Naive thymus-derived CD4-positive, alpha-beta T cell (primary cell): ENCODE data around the gene DOCK8. TPM values are rescaled to one million over a fixed set of nuclear protein-coding genes. Genes with fewer than 3 reads are reported as not detected.
"Not testable (repeated sequence)": the region's sequence is repeated elsewhere in the genome, so short reads cannot be mapped to it uniquely, and the experiment has no call there.

Experiments
- ATAC-seq: fragments of 150-1000 bp; cut with Tn5 transposase; 2 replicates; pipeline ENCODE4 v1.10.0; 2021; ENCODE audit warnings: mild to moderate bottlenecking, moderate library complexity
- CTCF ChIA-PET: fragments of 350-600 bp; sonication (Branson Sonifier 250); formaldehyde crosslinking; loops from one replicate; lab custom pipeline; 2021; ENCODE audit warnings: antibody characterized with exemption; lab: Charles Lee
- POLR2A ChIA-PET: fragments of 350-600 bp; sonication (Branson Sonifier 250); formaldehyde crosslinking; loops from one replicate; lab custom pipeline; 2021; ENCODE audit warnings: antibody characterized with exemption, inconsistent platforms; lab: Charles Lee
- DNase-seq, 9 donors: peaks; one replicate each; pipeline versions ENCODE4 v3.0.0 to v3.0.0-alpha.2; 2020 to 2022; ENCODE audit warnings: mixed read lengths in 1 of 9
- H3K27ac ChIP-seq: one replicate; pipeline ENCODE4 v1.7.0; 2013; ENCODE audit warnings: mild to moderate bottlenecking, low read depth, low read length, moderate library complexity
- H3K27me3 ChIP-seq, 2 donors: one replicate each; pipeline ENCODE4 v1.7.0; 2013; ENCODE audit warnings: low read length in 2 of 2, mild to moderate bottlenecking in 2 of 2, moderate library complexity in 2 of 2; ENCODE audit not compliant: control insufficient read depth in 2 of 2, insufficient read depth in 2 of 2
- H3K36me3 ChIP-seq, 3 experiments: 1 replicate in 2 of 3; 2 replicates in 1 of 3; pipeline ENCODE4 v1.7.0; 2013; ENCODE audit warnings: low read length in 3 of 3, mild to moderate bottlenecking in 3 of 3, moderate library complexity in 1 of 3; ENCODE audit not compliant: insufficient read depth in 3 of 3, control insufficient read depth in 2 of 3
- H3K4me1 ChIP-seq, 2 donors: one replicate each; pipeline ENCODE4 v1.7.0; 2013; ENCODE audit warnings: low read length in 2 of 2, mild to moderate bottlenecking in 2 of 2, moderate library complexity in 1 of 2; ENCODE audit not compliant: control insufficient read depth in 2 of 2, insufficient read depth in 2 of 2
- H3K4me3 ChIP-seq: 2 replicates; pipeline ENCODE4 v1.7.0; 2013; ENCODE audit warnings: mild to moderate bottlenecking, low read length
- H3K9me3 ChIP-seq, 3 experiments: 1 replicate in 2 of 3; 2 replicates in 1 of 3; pipeline ENCODE4 v1.7.0; 2013; ENCODE audit warnings: low read length in 3 of 3; ENCODE audit not compliant: control insufficient read depth in 2 of 3
- H3K27ac Mint-ChIP-seq, 9 donors: one replicate each; pipeline ENCODE4 v1.8.0; 2020 to 2022; ENCODE audit warnings: mixed read lengths in 9 of 9, mild to moderate bottlenecking in 8 of 9, moderate library complexity in 5 of 9, inconsistent platforms in 2 of 9
- H3K27me3 Mint-ChIP-seq, 5 donors: one replicate each; pipeline ENCODE4 v1.8.0; 2021 to 2022; ENCODE audit warnings: mixed read lengths in 5 of 5, mild to moderate bottlenecking in 1 of 5
- H3K36me3 Mint-ChIP-seq, 5 donors: one replicate each; pipeline ENCODE4 v1.8.0; 2020 to 2022; ENCODE audit warnings: mixed read lengths in 5 of 5, mild to moderate bottlenecking in 3 of 5, inconsistent platforms in 1 of 5
- H3K4me1 Mint-ChIP-seq, 7 donors: one replicate each; pipeline ENCODE4 v1.8.0; 2020 to 2022; ENCODE audit warnings: mixed read lengths in 7 of 7, mild to moderate bottlenecking in 3 of 7, inconsistent platforms in 1 of 7
- H3K4me3 Mint-ChIP-seq, 10 donors: one replicate each; pipeline ENCODE4 v1.8.0; 2020 to 2022; ENCODE audit warnings: mild to moderate bottlenecking in 10 of 10, mixed read lengths in 10 of 10, moderate library complexity in 6 of 10, inconsistent platforms in 2 of 10
- H3K9me3 Mint-ChIP-seq, 11 donors: one replicate each; pipeline ENCODE4 v1.8.0; 2020 to 2022; ENCODE audit warnings: mixed read lengths in 11 of 11, mild to moderate bottlenecking in 4 of 11, inconsistent platforms in 1 of 11, moderate library complexity in 1 of 11
- intact Hi-C, 2 donors: fragments of 100-400 bp; cut with micrococcal nuclease; formaldehyde crosslinking; loops; one replicate each; pipeline ENCODE4 v1.15.1; 2023
- polyA plus RNA-seq, 2 donors: library from polyadenylated mRNA; unstranded; fragments of 300-500 nt; fragmentation: Illumina TruSeq; gene quantifications; one replicate each; pipeline ENCODE4 v1.2.3, GENCODE V29; 2021
- total RNA-seq, 6 experiments: library from RNA in 5 of 6; stranded (reverse) in 5 of 6; gene quantifications; 1 replicate in 5 of 6; 2 replicates in 1 of 6; pipeline ENCODE4 v1.2.3 and lab custom pipeline; 2021 to 2026

Gene DOCK8
- total RNA-seq (100 to 1,000 TPM; 162 to 294 (median 280) TPM), polyA plus RNA-seq (10 to 100 TPM; 47.7 to 84.6 TPM), total RNA-seq (lab: John Stamatoyannopoulos, UW) (523 reads per million, percentile 98 among the genes with 10 or more reads in this experiment)

GRCh38 chr9:214648-215493 is at the start of gene DOCK8:
DOCK8 (plus strand) TSS chr9:214865; CDS start chr9:214977, 112 bp downstream.
- DNase-seq (peak; percentile 27 to 77 (median 37)), ATAC-seq (peak; percentile 85)
- Histone ChIP-seq H3K27ac (no peak within 1 kb of the TSS), H3K4me3 (peak within 1 kb of the TSS; percentile 56), H3K27me3 (no peaks in the 10 kb centered on the region), H3K4me1 (peaks cover 0 to 6% of the 10 kb centered on the region in 2 donors), H3K9me3 (no peaks in the 10 kb centered on the region), H3K36me3 (no peaks in the 10 kb centered on the region)
- Mint-ChIP-seq H3K27me3 (peaks cover 9 to 19% (median 12%) of the 10 kb centered on the region in 5 donors), H3K36me3 (peaks cover 0 to 18% (median 0%) of the 10 kb centered on the region in 5 donors), H3K4me1 (peaks cover 0 to 24% (median 7%) of the 10 kb centered on the region in 7 donors), H3K9me3 (no peaks in the 10 kb centered on the region), H3K27ac (peak within 1 kb of the TSS in 5 of 9 donors; percentile 11 to 85 (median 74)), H3K4me3 (peak within 1 kb of the TSS; percentile 81 to 92 (median 86))
- intact Hi-C loops: loop anchor here (1.0 kb wide), 3 partner anchors 8 to 92 kb away; no protein-coding TSS in a partner anchor
- ChIA-PET POLR2A (interaction anchor here (1.2 to 3.2 kb wide), 2 partner anchors 58 to 65 kb away, joined by 3 to 12 read pairs; no protein-coding TSS in a partner anchor), CTCF (interaction anchor here (0.6 to 0.7 kb wide), 3 partner anchors 58 to 93 kb away, joined by 3 read pairs; no protein-coding TSS in a partner anchor)

- H3K4me1 Mint-ChIP-seq, H3K9me3 Mint-ChIP-seq, DNase-seq, H3K4me3 ChIP-seq, H3K36me3 ChIP-seq, H3K27ac ChIP-seq, CTCF ChIA-PET, H3K27ac Mint-ChIP-seq, ATAC-seq, H3K4me3 Mint-ChIP-seq, H3K9me3 ChIP-seq, intact Hi-C loops, H3K27me3 Mint-ChIP-seq, POLR2A ChIA-PET, H3K27me3 ChIP-seq, H3K4me1 ChIP-seq, H3K36me3 Mint-ChIP-seq: not testable (repeated sequence)
Measured at GRCh38 chr9:169757-170156, 44.9 kb upstream of the DOCK8 start.

- H3K9me3 Mint-ChIP-seq, H3K9me3 ChIP-seq, H3K36me3 ChIP-seq, H3K4me3 ChIP-seq, H3K27me3 ChIP-seq, ATAC-seq, CTCF ChIA-PET, H3K36me3 Mint-ChIP-seq, H3K4me1 ChIP-seq, H3K27me3 Mint-ChIP-seq, POLR2A ChIA-PET: not testable (repeated sequence)
- peak overlapping the region; percentile 60 for H3K27ac ChIP-seq
- DNase-seq: peak in 6 of 9 donors; percentile 1 to 53 (median 15)
- Mint-ChIP-seq H3K27ac (peak overlapping the region in 8 of 9 donors; percentile 25 to 94 (median 90)), H3K4me3 (peak overlapping the region; percentile 45 to 83 (median 76)), H3K4me1 (peaks cover 0 to 14% (median 7%) of the 10 kb centered on the region in 7 donors)
- intact Hi-C loops: loop anchor here in 1 of 2 donors (5.0 kb wide), 1 partner anchor 94 kb away; no protein-coding TSS in a partner anchor
Measured at GRCh38 chr9:178140-178825, 36.4 kb upstream of the DOCK8 start.

GRCh38 chr9:178970-179383 is 35.7 kb upstream of the DOCK8 start, which contains the start of gene ZNG1A:
ZNG1A (minus strand) TSS chr9:179056; CDS start chr9:178969, 87 bp downstream.
- intact Hi-C loops: loop anchor here in 1 of 2 donors (5.0 kb wide), 1 partner anchor 93 kb away; no protein-coding TSS in a partner anchor
- ATAC-seq (peak; percentile 75), DNase-seq (peak in 6 of 9 donors; percentile 72 to 95 (median 88))
- POLR2A ChIA-PET, H3K36me3 Mint-ChIP-seq, H3K27me3 Mint-ChIP-seq, H3K27me3 ChIP-seq, H3K36me3 ChIP-seq, H3K9me3 ChIP-seq, H3K9me3 Mint-ChIP-seq, H3K4me3 ChIP-seq, CTCF ChIA-PET, H3K4me1 ChIP-seq: not testable (repeated sequence)
- peak within 1 kb of the TSS; percentile 45 to 83 (median 76) for H3K4me3 Mint-ChIP-seq
- peaks cover 0 to 14% (median 7%) of the 10 kb centered on the region in 7 donors for H3K4me1 Mint-ChIP-seq
- peak within 1 kb of the TSS; percentile 60 for H3K27ac ChIP-seq
- peak within 1 kb of the TSS in 8 of 9 donors; percentile 25 to 94 (median 90) for H3K27ac Mint-ChIP-seq

- CTCF ChIA-PET, H3K36me3 Mint-ChIP-seq, H3K27ac ChIP-seq, POLR2A ChIA-PET, H3K4me3 Mint-ChIP-seq, H3K27me3 Mint-ChIP-seq, H3K27ac Mint-ChIP-seq, H3K4me1 Mint-ChIP-seq, intact Hi-C loops, H3K4me3 ChIP-seq, ATAC-seq, H3K9me3 ChIP-seq, H3K4me1 ChIP-seq, H3K9me3 Mint-ChIP-seq, H3K36me3 ChIP-seq, H3K27me3 ChIP-seq, DNase-seq: not testable (repeated sequence)
Measured at GRCh38 chr9:199601-200000, 15.1 kb upstream of the DOCK8 start.

- no peaks in the 10 kb centered on the region for H3K4me1 ChIP-seq
- no peaks in the 10 kb centered on the region for H3K9me3 ChIP-seq
- H3K4me3 Mint-ChIP-seq: no peak overlapping the region
- H3K27me3 ChIP-seq: no peaks in the 10 kb centered on the region
- no peaks in the 10 kb centered on the region for H3K36me3 ChIP-seq
- ChIA-PET CTCF (no interaction called here), POLR2A (no interaction called here)
- H3K36me3 Mint-ChIP-seq: no peaks in the 10 kb centered on the region
- no peak overlapping the region for H3K27ac ChIP-seq
- ATAC-seq: no peak
- intact Hi-C loops: no loop called here
- no peak overlapping the region for H3K4me3 ChIP-seq
- peaks cover 0 to 31% (median 5%) of the 10 kb centered on the region in 5 donors for H3K27me3 Mint-ChIP-seq
- no peaks in the 10 kb centered on the region for H3K4me1 Mint-ChIP-seq
- DNase-seq: no peak
- H3K27ac Mint-ChIP-seq: no peak overlapping the region
- peaks cover 0 to 1% (median 0%) of the 10 kb centered on the region in 11 donors for H3K9me3 Mint-ChIP-seq
Measured at GRCh38 chr9:206481-206880, 8.2 kb upstream of the DOCK8 start.
